Retina (tissue), 1 donor: Measurements from ENCODE around the gene RABEP2.
"Not testable (repeated sequence)": the region's sequence is repeated elsewhere in the genome, so short reads cannot be mapped to it uniquely, and the experiment has no call there.

Source experiments
- DNase-seq: peaks from one replicate; pipeline ENCODE4 v3.0.0-alpha.2; 2016

The RABEP2 gene, protein sequence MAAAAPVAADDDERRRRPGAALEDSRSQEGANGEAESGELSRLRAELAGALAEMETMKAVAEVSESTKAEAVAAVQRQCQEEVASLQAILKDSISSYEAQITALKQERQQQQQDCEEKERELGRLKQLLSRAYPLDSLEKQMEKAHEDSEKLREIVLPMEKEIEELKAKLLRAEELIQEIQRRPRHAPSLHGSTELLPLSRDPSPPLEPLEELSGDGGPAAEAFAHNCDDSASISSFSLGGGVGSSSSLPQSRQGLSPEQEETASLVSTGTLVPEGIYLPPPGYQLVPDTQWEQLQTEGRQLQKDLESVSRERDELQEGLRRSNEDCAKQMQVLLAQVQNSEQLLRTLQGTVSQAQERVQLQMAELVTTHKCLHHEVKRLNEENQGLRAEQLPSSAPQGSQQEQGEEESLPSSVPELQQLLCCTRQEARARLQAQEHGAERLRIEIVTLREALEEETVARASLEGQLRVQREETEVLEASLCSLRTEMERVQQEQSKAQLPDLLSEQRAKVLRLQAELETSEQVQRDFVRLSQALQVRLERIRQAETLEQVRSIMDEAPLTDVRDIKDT

DNA sequence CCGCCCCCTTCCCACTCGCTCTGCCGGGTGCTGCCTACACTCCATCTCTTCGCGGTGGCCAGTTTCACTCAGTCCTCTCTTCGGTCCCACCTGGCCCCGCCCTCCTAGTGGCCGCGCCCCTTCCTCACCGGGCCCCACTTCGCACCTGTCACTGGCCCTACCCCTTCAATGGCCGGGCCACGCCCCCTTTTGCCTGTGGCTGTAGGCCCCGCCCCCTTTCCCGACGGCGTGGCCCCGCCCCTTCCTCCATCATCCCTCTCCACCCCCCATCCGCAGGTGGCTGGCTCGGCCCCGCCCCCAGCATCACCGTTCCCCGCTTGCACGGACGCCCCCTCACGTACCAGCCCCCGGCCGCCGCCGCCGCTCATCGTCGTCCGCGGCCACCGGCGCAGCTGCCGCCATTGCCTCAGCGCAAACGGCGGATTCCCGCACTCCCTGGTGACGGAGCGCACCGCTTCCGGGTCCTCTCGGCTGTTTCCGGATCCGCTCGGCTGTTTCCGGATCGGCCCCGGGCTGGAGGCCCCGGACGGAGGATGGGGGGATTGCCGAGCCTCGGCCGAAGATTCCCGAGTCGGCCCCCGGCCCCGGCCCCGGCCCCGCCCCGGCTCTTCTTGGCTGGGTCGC lies at the start of gene RABEP2:
RABEP2 (minus strand) TSS at position 477 of the 624 bp plus-strand sequence; CDS start at position 402, 75 bp downstream.
- DNase-seq = no peak

DNA sequence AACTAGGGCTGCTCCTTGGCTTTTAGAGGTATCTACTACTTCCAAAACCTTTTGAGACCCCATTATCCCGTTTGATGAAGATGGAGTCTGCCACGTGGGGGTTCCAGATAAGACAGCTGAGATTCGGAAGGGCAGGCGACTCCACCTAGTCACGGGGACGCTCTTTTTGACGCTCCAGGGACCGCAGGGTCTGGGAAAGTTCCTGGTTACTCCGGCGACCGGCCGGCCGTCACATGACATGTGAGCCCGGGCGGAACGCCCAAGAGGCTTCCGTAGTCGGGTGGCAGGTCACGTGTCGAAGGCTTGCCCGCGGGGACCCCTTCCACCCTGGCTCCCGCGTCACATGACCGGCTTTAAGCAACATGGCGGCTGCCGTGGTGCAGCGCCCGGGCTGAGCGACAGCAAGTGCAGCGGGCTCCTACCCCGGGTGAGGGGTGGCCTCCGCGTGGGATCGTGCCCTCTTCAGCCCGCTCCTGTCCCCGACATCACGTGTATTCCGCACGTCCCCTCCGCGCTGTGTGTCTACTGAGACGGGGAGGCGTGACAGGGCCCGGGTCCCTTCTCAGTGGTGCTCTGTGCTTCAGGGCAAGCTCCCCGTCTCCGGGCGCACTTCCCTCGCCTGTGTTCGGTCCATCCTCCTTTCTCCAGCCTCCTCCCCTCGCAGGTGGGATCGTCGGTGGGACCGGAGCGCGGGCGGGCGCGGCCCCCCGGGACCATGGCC lies 49.6 kb upstream of the RABEP2 start, which contains the start of gene SPNS1:
SPNS1 (plus strand) TSS at position 342 of the 721 bp plus-strand sequence; CDS start at position 716, 374 bp downstream.
- DNase-seq = peak; percentile 97

DNA sequence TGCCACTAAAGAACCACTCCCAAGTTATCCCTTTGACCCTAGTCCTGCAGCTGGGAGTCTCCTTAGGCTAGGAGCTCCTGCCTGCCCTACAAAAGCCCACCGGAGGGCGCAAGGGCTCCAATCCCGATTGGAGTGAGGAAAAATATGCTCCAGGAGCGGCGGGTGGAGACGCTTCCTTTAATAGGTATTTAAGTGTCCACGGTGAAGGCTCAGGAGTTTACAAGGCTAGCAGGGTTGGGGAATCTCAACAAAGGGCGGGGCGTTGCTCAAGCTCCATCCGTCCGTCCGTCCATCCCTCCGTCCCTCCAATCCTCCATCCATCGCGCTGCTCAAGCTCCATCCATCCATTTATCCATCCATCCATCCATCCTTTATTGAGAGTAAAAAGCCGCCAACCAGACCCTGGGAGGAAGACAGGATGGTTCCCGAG lies 49.0 kb upstream of the RABEP2 start:
- DNase-seq = no peak

DNA sequence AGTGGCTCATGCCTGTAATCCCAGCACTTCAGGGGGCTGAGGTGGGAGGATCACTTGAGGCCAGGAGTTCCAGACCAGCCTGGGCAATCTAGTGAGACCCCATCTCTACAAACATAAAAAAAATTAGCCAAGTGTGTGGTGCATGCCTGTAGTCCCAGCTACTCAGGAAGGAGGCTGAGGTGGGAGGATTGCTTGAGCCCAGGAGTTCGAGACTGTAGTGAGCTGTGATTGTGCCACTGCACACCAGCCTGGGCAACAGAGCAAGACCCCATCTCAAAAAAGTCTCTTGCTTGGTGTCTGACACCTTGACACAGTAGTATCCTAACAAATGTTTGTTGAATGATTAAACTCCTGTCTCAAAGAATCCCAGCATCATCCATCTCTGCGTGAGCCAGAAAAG lies 44.7 kb upstream of the RABEP2 start:
- not testable (repeated sequence) for DNase-seq

DNA sequence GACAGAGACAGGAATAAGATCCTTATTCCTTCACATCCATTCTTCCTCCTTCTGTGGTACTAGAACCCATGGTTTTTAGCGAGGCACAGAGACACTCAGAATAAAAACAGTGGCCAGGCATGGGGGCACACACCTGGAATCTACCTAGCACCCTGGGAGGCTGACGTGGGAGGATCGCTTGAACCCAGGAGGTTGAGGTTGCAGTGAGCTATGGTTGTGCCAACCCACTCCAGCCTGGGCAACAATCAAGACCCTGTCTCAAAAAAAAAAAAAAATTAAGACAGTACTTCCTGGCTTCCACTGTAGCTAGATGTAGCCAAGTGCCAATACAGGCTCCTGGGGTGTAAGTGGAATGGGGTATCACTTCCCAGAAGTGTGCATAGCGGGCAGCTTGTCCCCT lies 42.1 kb upstream of the RABEP2 start:
- no peak for DNase-seq

DNA sequence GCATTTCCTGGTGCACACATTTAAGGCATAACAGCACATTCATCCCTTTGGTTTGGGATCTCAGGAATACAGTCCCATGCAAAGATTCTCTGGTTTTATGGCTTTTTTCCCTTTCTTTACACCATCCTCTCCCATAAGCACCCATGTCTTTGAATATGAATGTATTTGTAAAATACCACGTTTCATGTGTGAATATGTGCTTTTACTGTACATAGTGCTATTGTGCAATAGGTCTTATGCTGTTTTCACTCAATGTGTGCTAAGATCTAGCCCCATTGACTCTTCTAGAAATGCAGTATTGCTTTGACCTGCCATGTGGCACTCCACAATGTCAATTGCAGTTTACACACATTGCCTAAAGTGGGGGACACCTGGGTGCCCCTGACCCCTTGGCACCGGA lies 39.5 kb upstream of the RABEP2 start:
- DNase-seq = no peak

DNA sequence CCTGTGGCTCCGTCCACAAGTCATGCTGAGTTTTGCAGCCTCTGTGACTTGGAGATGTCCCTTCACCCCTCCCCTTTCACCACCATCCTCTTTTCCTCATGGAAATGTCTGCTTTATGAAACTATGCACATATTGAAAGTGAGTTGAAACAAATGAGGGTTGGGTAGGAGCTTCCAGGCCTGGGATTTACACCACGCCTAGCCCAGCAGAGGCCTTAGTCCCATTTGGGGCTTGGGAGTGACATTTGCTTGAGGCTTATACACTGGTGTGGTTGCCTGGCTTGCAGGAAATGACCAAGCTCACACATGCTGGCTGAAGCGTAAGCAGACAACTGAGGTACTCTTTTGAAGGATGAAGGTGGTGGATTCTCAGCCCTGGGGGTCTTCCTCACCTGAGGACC lies 39.0 kb upstream of the RABEP2 start:
- no peak for DNase-seq

DNA sequence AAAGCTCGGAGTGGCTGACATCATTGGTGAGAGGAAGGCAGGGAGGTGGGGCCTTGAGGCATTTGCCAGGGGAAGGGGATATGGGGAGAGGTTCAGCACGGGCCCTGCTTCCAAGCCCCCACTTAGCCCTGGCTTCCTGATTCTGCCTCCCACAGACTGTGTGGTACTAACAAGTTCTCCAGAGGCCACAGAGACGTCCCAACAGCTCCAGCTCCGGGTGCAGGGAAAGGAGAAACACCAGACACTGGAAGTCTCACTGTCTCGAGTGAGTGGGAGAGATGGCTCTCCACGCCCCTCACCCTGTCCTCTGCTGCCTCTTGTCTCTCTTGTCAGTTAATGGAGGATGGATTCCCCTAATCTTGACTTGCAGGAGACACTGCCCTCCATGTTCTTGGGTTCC lies 33.8 kb upstream of the RABEP2 start:
- no peak for DNase-seq

DNA sequence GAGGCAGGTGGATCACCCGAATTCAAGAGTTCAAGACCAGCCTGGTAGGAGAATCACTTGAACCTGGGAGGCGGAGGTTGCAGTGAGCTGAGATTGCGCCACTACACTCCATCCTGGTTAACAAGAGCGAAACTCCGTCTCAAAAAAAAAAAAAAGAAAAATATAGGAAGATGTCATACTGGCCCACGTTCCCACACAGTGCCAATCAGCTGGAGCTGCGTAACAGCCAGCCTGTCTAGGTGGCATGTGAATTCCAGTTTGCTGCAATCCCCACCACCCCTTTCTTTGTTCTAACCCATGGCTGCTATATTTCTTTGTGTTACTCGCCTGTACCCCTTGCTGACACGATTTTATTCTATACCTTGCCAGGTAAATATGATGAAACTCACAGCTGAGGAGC lies 33.2 kb upstream of the RABEP2 start:
- no peak for DNase-seq

DNA sequence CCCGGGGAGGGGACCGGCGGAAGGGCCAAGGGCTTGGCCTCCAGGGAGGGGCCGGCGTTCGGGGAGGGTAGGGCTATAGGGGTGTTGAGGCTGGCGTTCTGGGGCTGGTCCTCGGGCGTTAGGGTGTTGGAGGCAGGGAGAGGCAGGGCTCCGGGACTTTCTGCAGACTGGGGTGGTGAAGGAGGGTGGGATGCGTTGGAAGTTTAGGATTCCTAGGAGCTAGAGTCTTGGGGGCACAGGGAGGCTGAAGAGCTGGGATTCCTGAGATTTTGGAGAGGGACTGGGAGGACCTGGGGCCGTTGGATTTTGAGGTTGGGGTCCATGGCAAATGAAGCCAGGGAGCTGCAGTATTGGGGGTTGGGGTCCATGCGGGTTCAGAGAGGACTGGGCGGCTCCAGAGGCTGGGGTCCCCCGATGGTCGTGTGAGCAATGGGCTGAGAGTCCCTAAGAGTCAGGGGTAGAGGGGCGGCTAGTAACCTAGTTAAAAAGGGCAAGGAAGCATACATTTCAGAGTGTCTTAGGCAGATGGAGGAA lies 26.4 kb upstream of the RABEP2 start:
- DNase-seq = no peak

DNA sequence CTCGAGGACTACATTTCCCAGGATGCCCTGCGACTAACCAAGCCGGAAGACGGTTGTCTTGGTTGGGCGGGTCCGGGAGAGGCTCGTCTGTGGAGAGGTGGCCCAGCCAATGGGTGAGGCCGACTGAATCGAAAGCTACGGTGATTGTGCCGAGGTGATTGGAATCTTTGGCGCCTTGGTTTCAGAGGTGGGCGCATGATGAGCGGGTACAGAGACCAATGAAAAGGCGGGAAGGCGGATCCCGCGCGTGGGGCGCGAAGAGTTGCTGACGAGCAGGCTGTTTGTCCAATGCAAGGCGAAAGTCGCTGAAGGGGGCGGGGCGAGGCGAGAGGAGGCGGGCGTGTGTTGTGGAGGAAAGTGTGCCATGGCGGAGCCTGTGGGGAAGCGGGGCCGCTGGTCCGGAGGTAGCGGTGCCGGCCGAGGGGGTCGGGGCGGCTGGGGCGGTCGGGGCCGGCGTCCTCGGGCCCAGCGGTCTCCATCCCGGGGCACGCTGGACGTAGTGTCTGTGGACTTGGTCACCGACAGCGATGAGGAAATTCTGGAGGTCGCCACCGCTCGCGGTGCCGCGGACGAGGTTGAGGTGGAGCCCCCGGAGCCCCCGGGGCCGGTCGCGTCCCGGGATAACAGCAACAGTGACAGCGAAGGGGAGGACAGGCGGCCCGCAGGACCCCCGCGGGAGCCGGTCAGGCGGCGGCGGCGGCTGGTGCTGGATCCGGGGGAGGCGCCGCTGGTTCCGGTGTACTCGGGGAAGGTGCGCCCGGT lies 25.8 kb upstream of the RABEP2 start, which contains the start of gene NFATC2IP:
NFATC2IP (plus strand) TSS at position 290 of the 762 bp plus-strand sequence; CDS start at position 365, 75 bp downstream.
- peak; percentile 99 for DNase-seq

DNA sequence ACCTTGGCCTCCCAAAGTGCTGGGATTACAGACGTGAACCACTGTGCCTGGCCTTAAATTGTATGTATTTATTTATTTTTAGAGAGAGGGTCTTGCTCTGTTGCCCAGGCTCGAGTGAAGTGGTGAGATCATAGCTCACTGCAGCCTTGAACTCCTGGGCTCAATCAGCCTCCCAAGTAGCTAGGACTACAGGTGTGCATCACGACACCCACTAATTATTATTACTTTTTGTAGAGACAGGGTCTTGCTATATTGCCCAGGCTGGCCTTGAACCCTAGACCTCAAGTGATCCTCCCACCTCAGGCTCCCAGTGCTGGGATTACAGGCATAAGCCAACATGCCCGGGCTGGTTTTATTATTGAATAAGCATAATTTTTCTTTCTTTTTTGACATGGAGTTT lies 21.6 kb upstream of the RABEP2 start:
- no peak for DNase-seq

DNA sequence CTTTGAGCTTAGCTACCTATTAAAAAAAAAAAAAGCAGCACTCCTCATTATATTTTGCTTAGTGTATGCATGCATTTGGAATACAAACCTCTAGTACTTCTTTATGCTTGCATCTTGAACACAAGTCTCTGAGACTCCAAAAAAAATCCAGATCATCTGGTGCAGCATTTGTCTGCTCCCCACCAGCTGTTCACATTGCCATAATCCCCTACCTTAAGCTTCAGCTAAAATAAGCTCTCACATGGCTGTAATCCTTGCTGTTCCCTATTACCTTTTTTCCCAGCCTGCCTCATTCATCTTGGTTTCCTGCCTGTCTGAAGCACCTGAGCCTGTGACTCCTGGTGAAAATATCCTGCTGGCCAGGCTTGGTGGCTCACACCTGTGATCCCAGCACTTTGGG lies 18.2 kb upstream of the RABEP2 start:
- no peak for DNase-seq

DNA sequence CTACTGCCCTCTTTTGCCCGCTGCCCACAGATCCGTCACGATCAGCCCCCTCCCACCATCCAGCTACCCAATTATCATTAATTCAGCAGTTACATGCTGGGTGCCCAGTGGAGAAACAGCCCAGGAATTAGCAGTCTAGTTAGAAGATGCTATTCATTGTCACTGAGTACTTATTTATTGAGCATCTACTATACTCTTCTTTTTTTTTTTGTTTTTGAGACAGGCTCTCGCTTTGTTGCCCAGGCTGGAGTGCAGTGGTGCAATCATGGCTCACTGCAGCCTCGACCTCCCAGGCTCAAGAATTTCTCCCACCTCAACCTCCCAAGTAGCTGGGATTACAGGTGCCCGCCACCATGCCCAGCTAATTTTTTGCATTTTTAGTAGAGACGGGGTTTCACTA lies 14.8 kb upstream of the RABEP2 start:
- not testable (repeated sequence) for DNase-seq

DNA sequence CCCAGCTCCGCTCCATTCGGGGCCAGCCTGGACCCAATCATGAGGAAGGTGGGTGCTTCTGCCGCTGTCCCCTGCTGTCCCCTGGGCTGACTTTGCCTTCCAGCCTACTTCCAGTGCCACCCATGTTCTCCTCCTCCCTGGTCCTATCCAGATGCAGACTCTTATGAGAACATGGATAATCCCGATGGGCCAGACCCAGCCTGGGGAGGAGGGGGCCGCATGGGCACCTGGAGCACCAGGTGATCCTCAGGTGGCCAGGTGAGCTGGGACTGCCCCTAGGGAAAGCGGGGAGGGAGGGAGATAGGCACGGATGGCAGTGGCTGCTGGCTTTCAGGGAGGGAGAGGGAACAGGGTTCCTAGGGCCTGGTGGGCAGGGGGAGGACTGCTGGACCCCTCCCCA lies 13.7 kb upstream of the RABEP2 start:
- DNase-seq = no peak

DNA sequence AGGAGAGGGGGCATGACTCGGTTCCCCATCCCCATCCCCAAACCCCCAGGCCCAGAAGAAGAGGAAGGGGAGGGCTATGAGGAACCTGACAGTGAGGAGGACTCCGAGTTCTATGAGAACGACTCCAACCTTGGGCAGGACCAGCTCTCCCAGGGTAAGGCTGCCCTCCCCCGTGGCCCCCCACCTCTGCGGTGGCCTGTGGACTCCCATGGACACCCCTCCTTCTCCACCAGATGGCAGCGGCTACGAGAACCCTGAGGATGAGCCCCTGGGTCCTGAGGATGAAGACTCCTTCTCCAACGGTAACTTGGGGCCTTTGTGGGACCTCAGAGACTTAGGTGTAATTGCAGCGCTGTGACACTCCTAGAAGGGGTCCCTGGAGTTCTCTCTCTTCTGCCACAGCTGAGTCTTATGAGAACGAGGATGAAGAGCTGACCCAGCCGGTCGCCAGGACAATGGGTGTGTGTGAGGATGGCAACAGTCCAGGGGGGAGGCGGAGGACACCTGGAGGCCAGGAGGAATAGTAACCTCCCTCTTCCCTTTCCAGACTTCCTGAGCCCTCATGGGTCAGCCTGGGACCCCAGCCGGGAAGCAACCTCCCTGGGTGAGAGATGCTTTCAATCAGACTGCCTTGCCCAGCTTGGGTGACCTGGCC lies 12.3 kb upstream of the RABEP2 start:
- no peak for DNase-seq

DNA sequence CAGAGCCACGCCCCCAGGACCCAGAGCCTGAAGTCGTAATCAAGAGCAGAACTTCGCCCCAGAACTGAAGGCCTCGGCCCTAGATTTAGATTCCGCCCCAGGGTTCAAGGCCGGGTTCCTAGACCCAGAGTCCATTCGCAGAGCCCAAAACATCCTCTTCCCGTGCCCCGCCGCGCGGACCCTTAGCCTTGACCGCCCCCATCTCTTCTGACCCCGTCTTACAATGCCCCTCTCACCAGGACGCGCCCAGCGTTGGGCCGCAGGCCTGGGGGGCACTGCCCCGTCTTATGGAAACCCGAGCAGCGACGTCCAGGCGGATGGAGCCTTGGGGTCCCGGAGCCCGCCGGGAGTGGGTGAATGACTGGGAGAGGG lies 11.7 kb upstream of the RABEP2 start:
- DNase-seq = no peak

DNA sequence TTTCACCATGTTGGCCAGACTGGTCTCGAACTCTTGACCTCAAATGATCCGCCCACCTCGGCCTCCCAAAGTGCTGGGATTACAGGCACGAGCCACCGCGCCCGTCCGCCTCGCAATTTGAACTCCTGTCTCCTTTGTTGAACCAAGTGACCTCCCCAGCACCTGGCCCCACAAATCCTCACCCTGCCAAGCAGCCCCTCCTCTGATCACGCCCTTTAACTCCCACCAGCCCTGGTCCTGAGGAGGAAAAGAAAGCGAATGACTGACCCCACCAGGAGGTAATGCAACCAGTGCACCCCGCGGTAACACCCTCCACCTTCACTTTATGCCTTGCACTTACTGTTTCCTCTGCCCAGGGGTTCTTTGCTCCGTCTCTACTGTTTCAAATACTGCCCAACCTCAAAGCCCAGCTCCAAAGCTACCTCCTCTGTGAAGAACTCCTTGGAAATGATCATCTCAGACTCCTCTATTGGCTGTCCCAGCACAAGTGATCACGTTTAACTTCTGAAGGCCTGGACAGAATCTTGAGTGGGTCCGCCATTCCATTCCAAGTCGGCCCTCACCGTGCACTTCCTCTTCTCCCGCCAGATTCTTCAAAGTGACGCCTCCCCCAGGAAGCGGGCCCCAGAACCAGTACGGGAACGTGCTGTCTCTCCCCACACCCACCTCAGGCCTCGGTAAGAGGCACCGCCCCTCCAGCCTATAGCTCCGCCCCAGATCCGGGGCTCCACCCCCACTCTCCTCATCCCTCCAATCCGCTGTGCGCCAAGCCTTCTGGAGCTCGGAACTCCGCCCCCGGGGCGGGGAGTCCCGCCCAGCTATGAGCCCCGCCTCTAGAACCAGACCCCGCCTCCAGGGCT lies 11.1 kb upstream of the RABEP2 start:
- peak; percentile 67 for DNase-seq

DNA sequence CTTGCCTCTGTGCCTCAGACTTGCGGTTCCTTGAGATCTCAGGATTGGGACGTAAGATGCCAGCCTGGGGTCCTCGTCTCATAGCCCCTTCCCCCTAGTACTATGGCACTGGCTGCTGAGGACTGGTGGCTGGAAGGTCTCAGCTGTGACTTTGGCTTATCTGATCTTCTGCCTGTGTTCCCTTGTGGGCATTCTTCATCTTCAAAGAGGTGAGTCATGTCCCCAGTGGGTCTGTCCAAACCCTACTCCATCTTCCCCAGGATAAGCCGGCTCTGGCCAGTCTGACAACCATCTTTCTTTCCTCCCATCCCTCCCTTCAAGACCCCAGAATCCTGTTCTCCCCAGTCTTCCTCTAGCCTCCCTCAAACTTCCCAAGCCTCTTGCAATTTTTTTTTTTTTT lies 10.3 kb upstream of the RABEP2 start:
- no peak for DNase-seq

DNA sequence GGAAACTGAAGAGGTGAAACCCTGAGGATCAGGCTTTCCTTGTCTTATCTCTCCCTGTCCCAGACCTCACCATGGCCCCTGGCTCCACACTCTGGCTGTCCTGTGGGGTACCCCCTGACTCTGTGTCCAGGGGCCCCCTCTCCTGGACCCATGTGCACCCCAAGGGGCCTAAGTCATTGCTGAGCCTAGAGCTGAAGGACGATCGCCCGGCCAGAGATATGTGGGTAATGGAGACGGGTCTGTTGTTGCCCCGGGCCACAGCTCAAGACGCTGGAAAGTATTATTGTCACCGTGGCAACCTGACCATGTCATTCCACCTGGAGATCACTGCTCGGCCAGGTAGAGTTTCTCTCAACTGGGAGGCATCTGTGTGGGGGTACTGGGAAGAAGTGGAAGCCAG lies 8.1 kb upstream of the RABEP2 start:
- no peak for DNase-seq
